Smooth muscle cell of the umbilical artery (primary cell): ENCODE data around the gene TMOD1. TPM values are rescaled to one million over a fixed set of nuclear protein-coding genes. Genes with fewer than 3 reads are reported as not detected.

Source experiments
- total RNA-seq: library from RNA; depleted of rRNA; stranded (reverse); fragments of >200 nt; gene quantifications from 2 replicates; pipeline ENCODE4 v1.2.3, GENCODE V29; 2014

TMOD1 gene
- not detected in 2 replicates for total RNA-seq

DNA sequence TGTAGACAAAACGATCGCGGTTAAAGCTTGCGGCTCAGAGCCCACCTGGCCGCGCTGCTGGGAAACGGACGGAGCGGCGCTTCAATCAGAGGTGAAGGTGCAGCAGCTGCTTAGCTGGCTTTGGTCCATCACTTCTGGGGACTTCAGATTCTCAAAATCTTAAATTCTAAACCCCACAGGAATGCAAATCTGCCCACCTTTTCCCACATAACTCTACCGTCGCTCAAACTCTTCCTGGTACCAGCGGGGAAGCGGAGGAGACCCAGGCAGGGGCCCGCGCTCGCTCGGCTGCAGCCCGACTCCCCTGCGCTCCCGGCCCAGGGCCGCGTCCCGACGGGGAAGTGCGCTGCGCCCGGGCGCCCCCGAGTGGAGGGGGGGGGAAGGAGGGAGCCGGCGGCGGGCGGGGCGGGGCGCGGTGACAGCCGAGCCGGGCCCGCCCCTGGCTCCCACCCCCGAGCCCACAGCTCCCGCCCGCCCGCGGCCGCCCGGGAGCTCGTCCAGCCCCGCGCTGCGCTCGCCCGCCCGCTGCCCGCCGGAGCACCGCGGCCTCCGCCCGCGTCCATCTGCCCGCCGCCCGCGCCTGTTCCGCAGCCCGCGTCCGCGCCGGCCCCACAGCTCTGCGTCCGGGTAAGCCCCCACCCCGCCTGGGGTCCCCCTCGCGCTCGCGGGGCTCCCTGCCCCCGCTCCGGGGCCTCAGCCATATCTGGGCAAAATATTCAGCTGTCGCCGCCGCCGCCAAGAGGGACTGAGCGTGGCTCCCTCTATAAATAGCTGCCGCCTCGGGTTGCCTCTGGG is at the start of gene TMOD1:
Gene TMOD1, plus strand, starts transcription at position 490 of the 795 bp plus-strand sequence. CDS start 22,523 bp downstream, outside the sequence.

GRCh38 chr9:97632985-97633858 is 131.8 kb downstream of the TMOD1 start, which contains the start of the genes NCBP1 and TSTD2:
Gene NCBP1 (plus strand): TSS chr9:97633821. CDS start chr9:97633882, 61 bp downstream.
Gene TSTD2 (minus strand): TSS chr9:97633368. CDS start chr9:97627562, 5,806 bp downstream.

Other genes with a start within 250 kb of the TMOD1 start
- gene CCDC180, start 194.0 kb upstream of the TMOD1 start, total RNA-seq: 1.4 and 1.8 TPM in 2 replicates
- gene TDRD7, start 89.6 kb upstream of the TMOD1 start, total RNA-seq: 8.3 and 9.2 TPM in 2 replicates
- 17.2 and 23.5 TPM in 2 replicates for gene TSTD2, start 131.7 kb downstream of the TMOD1 start, total RNA-seq
- 44.8 and 66.6 TPM in 2 replicates for gene NCBP1, start 132.2 kb downstream of the TMOD1 start, total RNA-seq
- gene XPA, start 195.7 kb downstream of the TMOD1 start, total RNA-seq: 3.9 and 5.0 TPM in 2 replicates